ENCODE data around the gene PABPN1L. TPM values are rescaled to one million over a fixed set of nuclear protein-coding genes. Genes with fewer than 3 reads are reported as not detected.

Gene PABPN1L
- total RNA-seq, 1 experiment from 2014 or later, result not detected

- Histone ChIP-seq H2BK12ac (ENCODE audit: insufficient read length, low read depth, low read length) (no peak overlapping the region), H4K20me1 (ENCODE audit: control insufficient read depth, insufficient read depth, insufficient read length) (no peaks in the 10 kb centered on the region), H3K79me2 (ENCODE audit: insufficient read depth, low read length) (no peaks in the 10 kb centered on the region), H4K91ac (ENCODE audit: insufficient read length, low read depth, low read length) (no peak overlapping the region), H3K9me3 (ENCODE audit: control insufficient read depth, low read depth, low read length) (no peaks in the 10 kb centered on the region), H3K4me1 (ENCODE audit: insufficient read depth, low read length) (no peaks in the 10 kb centered on the region), H3K27ac (ENCODE audit: insufficient read length, low read depth, low read length) (no peak overlapping the region), H3K79me1 (ENCODE audit: insufficient read depth, low read depth, low read length, poor library complexity, severe bottlenecking) (no peaks in the 10 kb centered on the region), H2BK20ac (ENCODE audit: low read depth, low read length, poor library complexity, severe bottlenecking) (no peak overlapping the region), H3T11ph (ENCODE audit: low read length) (no peak overlapping the region), H3K18ac (ENCODE audit: insufficient read length, low read depth, low read length) (no peak overlapping the region), H2BK120ac (ENCODE audit: low read depth, low read length, poor library complexity, severe bottlenecking) (no peak overlapping the region), H3K27me3 (ENCODE audit: insufficient read depth, low read length) (no peaks in the 10 kb centered on the region), H2AFZ (ENCODE audit: low read length) (no peak overlapping the region), H4K8ac (replicated peaks; ENCODE audit: insufficient read length, low read depth, low read length) (no peak overlapping the region), H3K23me2 (ENCODE audit: insufficient read length, low read depth, low read length, poor library complexity, severe bottlenecking) (no peaks in the 10 kb centered on the region), H3K56ac (ENCODE audit: insufficient read length, low read depth, low read length) (no peak overlapping the region), H2BK15ac (ENCODE audit: low read depth, low read length) (no peak overlapping the region), H4K5ac (ENCODE audit: insufficient read length, low read depth, low read length) (no peak overlapping the region), H3K9ac (ENCODE audit: extremely low read depth, insufficient read length, low read length) (no peak overlapping the region), H3K4me2 (ENCODE audit: insufficient read depth, insufficient read length, low read length) (no peak overlapping the region), H3K14ac (ENCODE audit: insufficient read depth, low read length) (no peak overlapping the region), H3K23ac (ENCODE audit: insufficient read length, low read depth, low read length) (no peak overlapping the region), H2AK5ac (ENCODE audit: insufficient read length, low read length) (no peak overlapping the region), H3K4ac (ENCODE audit: low read depth, low read length) (no peak overlapping the region), H2BK5ac (ENCODE audit: insufficient read length, low read length) (no peak overlapping the region)
- TF ChIP-seq CTCF (conservative IDR thresholded peaks at IDR 0.05), result no peak
- Mint-ChIP-seq H3K9me3 (no peaks in the 10 kb centered on the region; a peak in 1 of 5 replicates), H3K4me3 (no peak overlapping the region), H3K27me3 (ENCODE audit: low read depth) (peaks cover 4% of the 10 kb centered on the region), H3K36me3 (ENCODE audit: insufficient read depth in 1 of 3, low read depth in 3 of 3) (peaks cover 8 to 17% (median 11%) of the 10 kb centered on the region in 3 experiments; a peak in 6 of 7 replicates), H3K4me1 (no peaks in the 10 kb centered on the region), H3K27ac (no peak overlapping the region)
- DNase-seq, result no peak
- WGBS (ENCODE audit: extremely low coverage, insufficient read length, low lambda C conversion rate), result no CpG with 5 or more reads among the region's 18 CpGs
Observed at GRCh38 chr16:88864521-88864920, 1.9 kb downstream of the PABPN1L start.
